HCT116 (cell line): ENCODE measurements around the gene BAX. TPM values are rescaled to one million over a fixed set of nuclear protein-coding genes. Genes with fewer than 3 reads are reported as not detected.

Experiments
- ATAC-seq: fragments of 200-7000 bp; cut with Tn5 transposase; 2 replicates; pipeline ENCODE4 v1.9.1; 2020; ENCODE audit warnings: mild to moderate bottlenecking, moderate library complexity
- BruUV-seq: library from RNA; stranded (reverse); fragments of 400-500 nt; replicated peaks from 2 replicates; lab custom pipeline; 2021; lab: Mats Ljungman, UMichigan
- CTCF ChIA-PET: fragments of 300-600 bp; sonication (Branson Sonifier 250); formaldehyde crosslinking; loops from one replicate; lab custom pipeline; 2021; ENCODE audit warnings: antibody characterized with exemption; lab: Charles Lee
- POLR2A ChIA-PET: fragments of 300-600, 350-600 bp; sonication (Branson Sonifier 250); formaldehyde crosslinking; loops from one replicate; lab custom pipeline; 2021; ENCODE audit warnings: antibody characterized with exemption; lab: Charles Lee
- RAD21 ChIA-PET, 2 experiments: fragments of 300-600 bp; sonication (Branson Sonifier 250); formaldehyde crosslinking; loops; one replicate each; lab custom pipeline; 2023; ENCODE audit warnings: low total read pairs in 2 of 2; ENCODE audit not compliant: uncharacterized antibody in 2 of 2, unreplicated experiment in 2 of 2, low non-redundant PET in 1 of 2; lab: Charles Lee
- DNase-seq: peaks from one replicate; pipeline ENCODE4 v3.0.0-alpha.2; 2010; ENCODE audit warnings: low read depth, low spot score
- H2AFZ ChIP-seq: fragments of 200-600 bp; shearing (Covaris generic), sonication (generic); 2 replicates; pipeline ENCODE4 v1.6.1; 2017; ENCODE audit warnings: low read depth, mixed run types, mixed read lengths, antibody characterized with exemption, low read length; ENCODE audit not compliant: poor library complexity, severe bottlenecking
- H3K27ac ChIP-seq: 2 replicates; pipeline ENCODE4 v1.5.1; 2012; ENCODE audit warnings: low read depth, low read length
- H3K27me3 ChIP-seq: fragments of 200-600 bp; sonication (generic); 2 replicates; pipeline ENCODE4 v1.6.1; 2016; ENCODE audit warnings: mixed run types, low read length, mixed read lengths; ENCODE audit not compliant: insufficient read depth
- H3K36me3 ChIP-seq, 2 experiments: fragments of 200-500 bp in 1 of 2; fragments of 200-600 bp in 1 of 2; sonication (Bioruptor generic) in 1 of 2; sonication (generic) in 1 of 2; 2 replicates each; pipeline versions ENCODE4 v1.5.1 to v1.6.1; 2014 to 2016; ENCODE audit warnings: low read length in 2 of 2, inconsistent platforms in 1 of 2, mixed read lengths in 1 of 2, mixed run types in 1 of 2; ENCODE audit not compliant: insufficient read depth in 2 of 2, control insufficient read depth in 1 of 2
- H3K4me1 ChIP-seq, 2 experiments: fragments of 200-600 bp in 1 of 2; sonication (generic) in 1 of 2; 2 replicates each; pipeline versions ENCODE4 v1.5.1 to v1.6.1; 2012 to 2017; ENCODE audit warnings: low read length in 2 of 2, inconsistent platforms in 1 of 2, mild to moderate bottlenecking in 1 of 2, mixed read lengths in 1 of 2, mixed run types in 1 of 2, moderate library complexity in 1 of 2; ENCODE audit not compliant: insufficient read depth in 2 of 2, control insufficient read depth in 1 of 2
- H3K4me2 ChIP-seq: fragments of 200-600 bp; sonication (generic); 2 replicates; pipeline ENCODE4 v1.6.1; 2017; ENCODE audit warnings: mixed run types, low read length, mixed read lengths
- H3K4me3 ChIP-seq, 2 experiments: fragments of 200-600 bp in 1 of 2; sonication (generic) in 1 of 2; replicated peaks in 1 of 2; 2 replicates each; pipeline ENCODE4 v1.5.1; 2011 to 2016; ENCODE audit warnings: low read length in 2 of 2, control low read depth in 1 of 2, low read depth in 1 of 2, mild to moderate bottlenecking in 1 of 2, mixed read lengths in 1 of 2, mixed run types in 1 of 2
- H3K79me2 ChIP-seq: fragments of 200-600 bp; sonication (generic); 2 replicates; pipeline ENCODE4 v1.6.1; 2017; ENCODE audit warnings: mild to moderate bottlenecking, mixed run types, low read length, moderate library complexity, mixed read lengths; ENCODE audit not compliant: insufficient read depth
- H3K9ac ChIP-seq: fragments of 200-600 bp; sonication (generic); 2 replicates; pipeline ENCODE4 v1.6.1; 2016; ENCODE audit warnings: low read length, mixed read lengths
- H3K9me2 ChIP-seq: fragments of 200-600 bp; sonication (generic), shearing (Covaris generic); 2 replicates; pipeline ENCODE4 v1.6.1; 2017; ENCODE audit warnings: mixed run types, mild to moderate bottlenecking, moderate library complexity; ENCODE audit not compliant: insufficient read depth
- H3K9me3 ChIP-seq, 2 experiments: fragments of 200-500 bp in 1 of 2; fragments of 200-600 bp in 1 of 2; sonication (Bioruptor generic) in 1 of 2; sonication (generic) in 1 of 2; 2 replicates each; pipeline ENCODE4 v1.6.1; 2014 to 2017; ENCODE audit warnings: low read length in 2 of 2, mixed read lengths in 2 of 2, inconsistent platforms in 1 of 2, low read depth in 1 of 2, mild to moderate bottlenecking in 1 of 2, mixed run types in 1 of 2, moderate library complexity in 1 of 2; ENCODE audit not compliant: control insufficient read depth in 1 of 2, insufficient read depth in 1 of 2
- H4K20me1 ChIP-seq: fragments of 200-600 bp; sonication (generic), shearing (Covaris generic); 2 replicates; pipeline ENCODE4 v1.6.1; 2017; ENCODE audit warnings: mixed run types, mild to moderate bottlenecking, moderate library complexity; ENCODE audit not compliant: insufficient read depth
- CEBPB ChIP-seq: IDR thresholded peaks from 2 replicates; pipeline ENCODE4 v1.6.1; 2012; ENCODE audit warnings: low read depth
- FOSL1 ChIP-seq: IDR thresholded peaks from 2 replicates; pipeline ENCODE4 v1.6.1; 2012; ENCODE audit warnings: low read depth
- JUND ChIP-seq: IDR thresholded peaks from 2 replicates; pipeline ENCODE4 v1.6.1; 2012
- POLR2A ChIP-seq: IDR thresholded peaks from 2 replicates; pipeline ENCODE4 v1.7.0; 2011; ENCODE audit warnings: borderline replicate concordance; ENCODE audit not compliant: insufficient read depth, insufficient read length; ENCODE audit errors: extremely low read depth
- POLR2AphosphoS5 ChIP-seq: IDR thresholded peaks from 2 replicates; pipeline ENCODE4 v1.6.1; 2011; ENCODE audit warnings: mild to moderate bottlenecking, low read depth, low read length, moderate library complexity
- SIN3A ChIP-seq: IDR thresholded peaks from 2 replicates; pipeline ENCODE4 v1.6.1; 2012; ENCODE audit warnings: low read depth
- SP1 ChIP-seq: IDR thresholded peaks from 2 replicates; pipeline ENCODE4 v1.6.1; 2012; ENCODE audit warnings: low read depth
- SRF ChIP-seq: IDR thresholded peaks from 2 replicates; pipeline ENCODE4 v1.6.1; 2012; ENCODE audit warnings: low read depth
- YY1 ChIP-seq: IDR thresholded peaks from 2 replicates; pipeline ENCODE4 v1.6.1; 2011; ENCODE audit warnings: low read length, low read depth, moderate library complexity, mild to moderate bottlenecking; ENCODE audit not compliant: insufficient replicate concordance; ENCODE audit errors: extremely low read depth
- ZFX ChIP-seq: fragments of 450-650 bp; IDR thresholded peaks from 2 replicates; pipeline ENCODE4 v1.6.1; 2017
- ZNF274 ChIP-seq: fragments of 200-500 bp; sonication (Bioruptor generic); IDR thresholded peaks from 2 replicates; pipeline ENCODE4 v1.6.1; 2014; ENCODE audit warnings: mild to moderate bottlenecking, low read depth, low read length, inconsistent platforms
- intact Hi-C: fragments of 100-400 bp; cut with micrococcal nuclease; formaldehyde crosslinking; loops from 2 replicates; pipeline ENCODE4 v1.10.0; 2022
- total RNA-seq: library from RNA; stranded (reverse); gene quantifications from one replicate; pipeline ENCODE4 v1.2.1, GENCODE V29; 2021; ENCODE audit not compliant: unreplicated experiment
- TF ChIP-seq, protein P1 (sequence below): IDR thresholded peaks from 2 replicates; pipeline ENCODE4 v1.6.1; 2011; ENCODE audit warnings: mild to moderate bottlenecking, low read length, moderate library complexity; ENCODE audit not compliant: insufficient replicate concordance; ENCODE audit errors: extremely low read depth
- TF ChIP-seq, protein P2 (sequence below): IDR thresholded peaks from 2 replicates; pipeline ENCODE4 v1.6.1; 2012; ENCODE audit warnings: low read depth

The BAX gene
- total RNA-seq, 1 experiment from 2014 or later, result 96.4 TPM

DNA sequence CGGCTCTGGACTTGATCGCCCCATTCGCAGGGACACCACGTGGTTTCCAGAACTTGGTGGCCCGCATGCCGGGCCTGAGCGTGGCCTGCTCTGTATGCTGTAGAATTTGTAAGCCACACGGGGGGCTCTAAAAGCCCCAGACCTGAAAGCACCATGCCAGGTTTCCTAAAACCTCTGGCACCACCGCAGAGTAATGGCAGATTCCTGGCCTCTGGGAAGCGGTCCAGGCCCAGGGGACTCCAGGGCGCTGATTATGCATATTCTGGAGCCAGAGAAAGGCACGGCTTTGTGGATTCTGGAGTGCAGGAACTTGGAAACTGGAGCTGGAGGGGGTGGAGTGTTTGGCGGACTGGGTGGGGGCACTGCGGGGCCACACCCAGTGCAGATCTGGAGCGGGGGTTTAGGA is 14.1 kb downstream of the BAX start:
- no peak overlapping the region for H3K4me2 ChIP-seq
- no peaks in the 10 kb centered on the region for H3K27me3 ChIP-seq
- H4K20me1 ChIP-seq, result peaks cover 9% of the 10 kb centered on the region; the same call in 1 of the 2 replicates
- no peak overlapping the region for H3K4me3 ChIP-seq
- H2AFZ ChIP-seq, result no peak overlapping the region
- peak overlapping the region; percentile 18; the same call in 1 of the 2 replicates for H3K27ac ChIP-seq
- no peak for ATAC-seq
- H3K9ac ChIP-seq, result no peak overlapping the region
- no peaks in the 10 kb centered on the region for H3K9me2 ChIP-seq
- H3K36me3 ChIP-seq, result peaks cover 10 to 29% of the 10 kb centered on the region in 2 experiments; a peak in 3 of 4 replicates
- DNase-seq, result no peak
- no peak for TF ChIP-seq SRF
- TF ChIP-seq SIN3A, result no peak
- no peak for TF ChIP-seq CEBPB
- TF ChIP-seq, protein P1, sequence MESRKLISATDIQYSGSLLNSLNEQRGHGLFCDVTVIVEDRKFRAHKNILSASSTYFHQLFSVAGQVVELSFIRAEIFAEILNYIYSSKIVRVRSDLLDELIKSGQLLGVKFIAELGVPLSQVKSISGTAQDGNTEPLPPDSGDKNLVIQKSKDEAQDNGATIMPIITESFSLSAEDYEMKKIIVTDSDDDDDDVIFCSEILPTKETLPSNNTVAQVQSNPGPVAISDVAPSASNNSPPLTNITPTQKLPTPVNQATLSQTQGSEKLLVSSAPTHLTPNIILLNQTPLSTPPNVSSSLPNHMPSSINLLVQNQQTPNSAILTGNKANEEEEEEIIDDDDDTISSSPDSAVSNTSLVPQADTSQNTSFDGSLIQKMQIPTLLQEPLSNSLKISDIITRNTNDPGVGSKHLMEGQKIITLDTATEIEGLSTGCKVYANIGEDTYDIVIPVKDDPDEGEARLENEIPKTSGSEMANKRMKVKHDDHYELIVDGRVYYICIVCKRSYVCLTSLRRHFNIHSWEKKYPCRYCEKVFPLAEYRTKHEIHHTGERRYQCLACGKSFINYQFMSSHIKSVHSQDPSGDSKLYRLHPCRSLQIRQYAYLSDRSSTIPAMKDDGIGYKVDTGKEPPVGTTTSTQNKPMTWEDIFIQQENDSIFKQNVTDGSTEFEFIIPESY, result no peak
- TF ChIP-seq ZNF274, result no peak
- TF ChIP-seq, protein P2, sequence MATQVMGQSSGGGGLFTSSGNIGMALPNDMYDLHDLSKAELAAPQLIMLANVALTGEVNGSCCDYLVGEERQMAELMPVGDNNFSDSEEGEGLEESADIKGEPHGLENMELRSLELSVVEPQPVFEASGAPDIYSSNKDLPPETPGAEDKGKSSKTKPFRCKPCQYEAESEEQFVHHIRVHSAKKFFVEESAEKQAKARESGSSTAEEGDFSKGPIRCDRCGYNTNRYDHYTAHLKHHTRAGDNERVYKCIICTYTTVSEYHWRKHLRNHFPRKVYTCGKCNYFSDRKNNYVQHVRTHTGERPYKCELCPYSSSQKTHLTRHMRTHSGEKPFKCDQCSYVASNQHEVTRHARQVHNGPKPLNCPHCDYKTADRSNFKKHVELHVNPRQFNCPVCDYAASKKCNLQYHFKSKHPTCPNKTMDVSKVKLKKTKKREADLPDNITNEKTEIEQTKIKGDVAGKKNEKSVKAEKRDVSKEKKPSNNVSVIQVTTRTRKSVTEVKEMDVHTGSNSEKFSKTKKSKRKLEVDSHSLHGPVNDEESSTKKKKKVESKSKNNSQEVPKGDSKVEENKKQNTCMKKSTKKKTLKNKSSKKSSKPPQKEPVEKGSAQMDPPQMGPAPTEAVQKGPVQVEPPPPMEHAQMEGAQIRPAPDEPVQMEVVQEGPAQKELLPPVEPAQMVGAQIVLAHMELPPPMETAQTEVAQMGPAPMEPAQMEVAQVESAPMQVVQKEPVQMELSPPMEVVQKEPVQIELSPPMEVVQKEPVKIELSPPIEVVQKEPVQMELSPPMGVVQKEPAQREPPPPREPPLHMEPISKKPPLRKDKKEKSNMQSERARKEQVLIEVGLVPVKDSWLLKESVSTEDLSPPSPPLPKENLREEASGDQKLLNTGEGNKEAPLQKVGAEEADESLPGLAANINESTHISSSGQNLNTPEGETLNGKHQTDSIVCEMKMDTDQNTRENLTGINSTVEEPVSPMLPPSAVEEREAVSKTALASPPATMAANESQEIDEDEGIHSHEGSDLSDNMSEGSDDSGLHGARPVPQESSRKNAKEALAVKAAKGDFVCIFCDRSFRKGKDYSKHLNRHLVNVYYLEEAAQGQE, result no peak
- no peak for TF ChIP-seq SP1
- TF ChIP-seq FOSL1, result no peak
- no peak for TF ChIP-seq ZFX
- no peak for TF ChIP-seq YY1
- no peak for TF ChIP-seq POLR2A
- TF ChIP-seq JUND, result no peak
- no peak for TF ChIP-seq POLR2AphosphoS5
- ChIA-PET POLR2A (interaction anchor here (0.6 kb wide), 1 partner anchor 350 kb away, joined by 3 read pairs; the partner anchor contains the start of gene RPL18), RAD21 (no interaction called here), CTCF (no interaction called here)
- no TSS peak for BruUV-seq
- H3K9me3 ChIP-seq, result no peaks in the 10 kb centered on the region
- H3K79me2 ChIP-seq, result peaks cover 16% of the 10 kb centered on the region
- intact Hi-C loops, result loop anchor here (5.0 kb wide), 1 partner anchor 97 kb away; the partner anchor contains the start of gene PPP1R15A
- H3K4me1 ChIP-seq, result peaks cover 10 to 34% of the 10 kb centered on the region in 2 experiments
